IPS DF 19.7 (cell line): ENCODE measurements around the gene SLCO1B3.
"Not testable (repeated sequence)": the region's sequence is repeated elsewhere in the genome, so short reads cannot be mapped to it uniquely, and the experiment has no call there.

ENCODE experiments used
- DNase-seq: peaks from one replicate; pipeline ENCODE4 v3.0.0-alpha.2; 2013; ENCODE audit warnings: low read depth, low spot score

Gene SLCO1B3, protein sequence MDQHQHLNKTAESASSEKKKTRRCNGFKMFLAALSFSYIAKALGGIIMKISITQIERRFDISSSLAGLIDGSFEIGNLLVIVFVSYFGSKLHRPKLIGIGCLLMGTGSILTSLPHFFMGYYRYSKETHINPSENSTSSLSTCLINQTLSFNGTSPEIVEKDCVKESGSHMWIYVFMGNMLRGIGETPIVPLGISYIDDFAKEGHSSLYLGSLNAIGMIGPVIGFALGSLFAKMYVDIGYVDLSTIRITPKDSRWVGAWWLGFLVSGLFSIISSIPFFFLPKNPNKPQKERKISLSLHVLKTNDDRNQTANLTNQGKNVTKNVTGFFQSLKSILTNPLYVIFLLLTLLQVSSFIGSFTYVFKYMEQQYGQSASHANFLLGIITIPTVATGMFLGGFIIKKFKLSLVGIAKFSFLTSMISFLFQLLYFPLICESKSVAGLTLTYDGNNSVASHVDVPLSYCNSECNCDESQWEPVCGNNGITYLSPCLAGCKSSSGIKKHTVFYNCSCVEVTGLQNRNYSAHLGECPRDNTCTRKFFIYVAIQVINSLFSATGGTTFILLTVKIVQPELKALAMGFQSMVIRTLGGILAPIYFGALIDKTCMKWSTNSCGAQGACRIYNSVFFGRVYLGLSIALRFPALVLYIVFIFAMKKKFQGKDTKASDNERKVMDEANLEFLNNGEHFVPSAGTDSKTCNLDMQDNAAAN

DNA sequence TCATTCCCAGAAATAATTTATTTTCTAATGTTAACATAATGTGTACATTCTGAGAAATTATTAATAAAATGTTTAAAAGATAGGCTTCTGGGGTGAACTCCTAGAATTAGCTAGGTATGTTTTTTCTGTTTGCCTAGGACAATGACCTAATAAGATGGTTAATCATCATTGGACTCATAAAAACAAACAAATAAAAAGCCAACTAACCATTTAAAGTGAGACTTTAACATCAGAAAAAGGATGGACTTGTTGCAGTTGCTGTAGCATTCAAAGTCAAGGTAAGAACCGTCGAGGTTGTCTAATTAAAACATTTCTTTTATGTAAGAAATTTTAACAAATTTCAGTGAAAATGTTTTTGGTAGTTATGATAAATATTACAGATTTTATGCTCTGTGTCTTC is at the start of gene SLCO1B3:
Gene SLCO1B3, plus strand, starts transcription at position 219 of the 400 bp plus-strand sequence. CDS start 5,034 bp downstream, outside the sequence.
- no peak for DNase-seq

DNA sequence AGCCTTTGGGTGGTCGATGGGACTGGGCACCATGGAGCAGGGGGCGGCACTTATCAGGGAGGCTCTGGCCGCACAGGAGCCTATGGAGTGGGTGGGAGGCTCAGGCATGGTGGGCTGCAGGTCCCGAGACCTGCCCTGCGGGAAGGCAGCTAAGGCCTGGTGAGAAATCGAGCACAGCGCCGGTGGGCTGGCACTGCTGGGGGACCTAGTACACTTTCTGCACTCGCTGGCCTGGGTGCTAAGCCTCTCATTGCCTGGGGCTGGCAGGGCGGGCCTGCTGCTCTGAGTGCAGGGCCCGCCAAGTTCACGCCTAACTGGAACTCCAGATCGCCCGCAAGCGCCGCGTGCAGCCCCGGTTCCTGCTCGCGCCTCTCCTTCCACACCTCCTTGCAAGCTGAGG is 33.1 kb upstream of the SLCO1B3 start:
- no peak for DNase-seq

DNA sequence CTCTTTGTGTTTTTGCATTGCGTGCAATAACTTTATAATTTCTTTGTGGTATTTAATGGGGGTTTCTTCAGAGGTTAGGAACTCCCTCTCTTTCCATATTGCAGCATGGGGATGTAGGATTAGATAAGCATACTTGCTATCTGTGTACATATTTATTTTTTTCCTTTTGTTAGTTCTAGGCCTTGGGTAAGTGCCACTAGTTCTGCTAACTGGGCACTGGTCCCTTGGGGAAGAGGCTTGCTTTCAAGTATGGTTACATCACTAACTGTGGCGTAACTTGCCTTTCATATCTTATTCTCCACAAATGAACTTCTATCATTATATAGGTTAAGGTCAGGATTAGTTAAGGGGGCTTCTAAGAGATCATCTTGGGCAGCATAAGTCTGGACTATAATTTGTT is 31.5 kb upstream of the SLCO1B3 start:
- no peak for DNase-seq

DNA sequence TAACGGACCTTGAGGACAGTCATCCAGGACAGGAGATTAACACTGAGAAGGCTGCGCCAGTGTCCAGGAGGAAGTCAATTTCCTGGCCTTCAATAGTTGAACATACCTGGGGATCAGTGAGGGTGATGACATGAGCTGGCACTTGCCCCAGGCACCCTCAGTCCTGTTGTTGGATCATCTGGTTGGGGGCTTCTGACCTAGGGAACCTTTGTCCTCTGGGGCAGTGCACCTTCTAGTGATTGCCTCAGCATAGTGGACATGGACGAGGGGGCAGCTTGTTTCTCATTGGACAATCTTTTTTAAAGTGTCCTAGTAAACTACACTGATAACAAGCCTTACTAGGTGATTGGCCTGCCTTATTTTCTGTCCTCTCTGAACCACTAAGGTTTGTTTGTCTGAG is 30.5 kb upstream of the SLCO1B3 start:
- not testable (repeated sequence) for DNase-seq

DNA sequence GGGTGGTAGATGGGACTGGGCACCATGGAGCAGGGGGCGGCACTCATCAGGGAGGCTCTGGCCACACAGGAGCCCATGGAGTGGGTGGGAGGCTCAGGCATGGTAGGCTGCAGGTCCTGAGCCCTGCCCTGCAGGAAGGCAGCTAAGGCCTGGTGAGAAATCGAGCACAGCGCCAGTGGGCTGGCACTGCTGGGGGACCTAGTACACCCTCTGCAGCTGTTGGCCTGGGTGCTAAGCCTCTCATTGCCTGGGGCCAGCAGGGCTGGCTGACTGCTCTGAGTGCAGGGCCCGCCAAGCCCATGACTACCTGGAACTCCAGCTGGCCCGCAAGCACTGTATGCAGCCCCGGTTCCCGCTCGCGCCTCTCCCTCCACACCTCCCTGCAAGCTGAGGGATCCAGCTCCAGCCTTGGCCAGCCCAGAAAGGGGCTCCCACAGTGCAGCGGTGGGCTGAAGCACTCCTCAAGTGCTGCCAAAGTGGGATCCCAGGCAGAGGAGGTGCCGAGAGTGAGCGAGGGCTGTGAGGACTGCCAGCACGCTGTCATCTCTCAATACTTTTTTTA is 26.6 kb upstream of the SLCO1B3 start:
- DNase-seq: not testable (repeated sequence)

DNA sequence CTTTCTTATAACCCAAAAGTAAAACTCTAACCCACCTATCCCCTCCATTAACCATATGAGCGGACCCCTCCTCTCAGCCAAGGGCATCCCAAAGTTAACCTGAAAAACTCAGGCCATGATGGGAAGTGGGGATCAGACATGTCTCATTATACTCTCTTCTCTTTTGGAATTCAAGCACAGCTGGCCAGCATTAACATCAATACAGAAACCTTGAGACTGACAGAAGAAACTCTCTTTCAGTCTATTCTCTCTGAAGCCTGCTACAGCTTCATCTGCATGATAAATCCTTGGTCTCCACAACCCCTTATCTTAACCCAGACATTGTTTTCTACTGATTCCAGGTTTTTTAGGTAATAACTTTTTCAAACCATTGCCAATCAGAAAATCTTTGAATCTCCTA is 17.5 kb upstream of the SLCO1B3 start:
- no peak for DNase-seq

DNA sequence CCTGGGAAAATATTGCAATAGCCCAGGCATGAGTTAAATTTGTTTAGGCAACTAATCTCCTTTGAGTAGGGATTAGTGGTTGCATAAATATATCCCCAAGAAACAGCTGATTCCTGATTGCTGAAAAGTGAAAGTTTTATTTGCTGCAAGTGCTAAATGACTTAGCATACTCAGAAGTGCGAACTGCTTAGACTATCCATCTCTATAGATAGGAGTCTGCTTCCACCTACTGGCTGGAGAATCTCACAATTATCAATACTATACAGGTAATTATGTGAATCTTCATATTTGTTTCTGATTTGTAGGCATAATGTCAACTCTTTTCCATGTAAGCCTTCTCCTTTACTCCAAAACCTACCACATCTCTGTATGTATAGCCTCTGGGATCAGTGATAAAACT is 12.0 kb upstream of the SLCO1B3 start:
- DNase-seq: no peak

DNA sequence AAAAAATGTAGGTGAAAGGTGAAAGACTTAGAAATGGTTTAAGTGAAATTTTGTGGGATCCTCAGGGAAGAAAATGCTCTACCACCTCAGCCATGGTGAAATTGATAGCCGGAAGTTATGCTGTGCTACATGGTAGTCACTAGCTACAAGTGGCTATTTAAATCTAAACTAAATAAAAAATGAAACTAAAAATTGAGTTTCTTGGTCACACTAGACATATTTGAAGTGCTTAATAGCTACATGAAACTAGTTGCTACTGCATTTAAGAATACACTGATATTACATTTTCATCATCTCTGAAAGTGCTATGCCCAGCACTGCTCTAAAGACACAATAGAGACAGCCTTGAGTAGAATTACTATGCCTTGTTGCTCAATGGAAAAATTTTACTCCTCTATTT is 10.3 kb upstream of the SLCO1B3 start:
- DNase-seq: no peak

DNA sequence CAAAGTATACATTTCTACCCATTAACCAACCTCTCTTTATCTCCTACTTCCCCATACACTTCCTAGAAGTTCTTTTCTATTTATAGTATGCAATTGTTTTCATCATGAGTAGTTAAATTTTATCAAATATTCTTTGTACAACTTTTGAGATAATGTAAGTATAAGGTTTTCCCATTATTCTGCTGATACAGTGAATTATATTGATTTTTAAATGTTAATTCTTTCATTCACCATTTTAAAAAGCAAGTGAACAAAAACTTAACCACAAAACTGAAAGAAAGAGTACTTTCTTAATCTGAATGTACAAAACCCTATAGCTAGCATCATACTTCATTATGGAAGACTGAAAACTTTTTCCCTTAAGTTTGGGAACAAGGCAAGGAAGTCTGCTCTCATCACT is 9.5 kb upstream of the SLCO1B3 start:
- no peak for DNase-seq

DNA sequence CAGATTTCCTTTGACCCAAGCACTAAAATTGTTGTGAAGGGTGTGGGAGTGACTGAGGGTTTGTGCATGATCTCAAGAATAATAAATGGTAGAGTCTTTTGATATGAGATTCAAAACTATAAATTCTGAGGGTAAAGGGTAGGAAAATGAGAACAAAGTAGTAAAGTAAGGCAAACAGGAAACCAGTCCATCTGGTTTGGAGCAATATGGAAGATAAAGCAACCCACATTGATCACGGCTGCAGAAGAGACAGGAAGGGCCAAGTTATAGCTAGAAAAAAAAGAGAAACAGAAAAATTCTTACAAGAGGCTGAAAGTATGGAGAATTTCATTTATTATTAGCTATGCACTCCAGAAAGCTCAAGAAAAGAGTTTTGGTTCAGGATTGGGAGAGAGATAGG is 4.6 kb upstream of the SLCO1B3 start:
- no peak for DNase-seq

DNA sequence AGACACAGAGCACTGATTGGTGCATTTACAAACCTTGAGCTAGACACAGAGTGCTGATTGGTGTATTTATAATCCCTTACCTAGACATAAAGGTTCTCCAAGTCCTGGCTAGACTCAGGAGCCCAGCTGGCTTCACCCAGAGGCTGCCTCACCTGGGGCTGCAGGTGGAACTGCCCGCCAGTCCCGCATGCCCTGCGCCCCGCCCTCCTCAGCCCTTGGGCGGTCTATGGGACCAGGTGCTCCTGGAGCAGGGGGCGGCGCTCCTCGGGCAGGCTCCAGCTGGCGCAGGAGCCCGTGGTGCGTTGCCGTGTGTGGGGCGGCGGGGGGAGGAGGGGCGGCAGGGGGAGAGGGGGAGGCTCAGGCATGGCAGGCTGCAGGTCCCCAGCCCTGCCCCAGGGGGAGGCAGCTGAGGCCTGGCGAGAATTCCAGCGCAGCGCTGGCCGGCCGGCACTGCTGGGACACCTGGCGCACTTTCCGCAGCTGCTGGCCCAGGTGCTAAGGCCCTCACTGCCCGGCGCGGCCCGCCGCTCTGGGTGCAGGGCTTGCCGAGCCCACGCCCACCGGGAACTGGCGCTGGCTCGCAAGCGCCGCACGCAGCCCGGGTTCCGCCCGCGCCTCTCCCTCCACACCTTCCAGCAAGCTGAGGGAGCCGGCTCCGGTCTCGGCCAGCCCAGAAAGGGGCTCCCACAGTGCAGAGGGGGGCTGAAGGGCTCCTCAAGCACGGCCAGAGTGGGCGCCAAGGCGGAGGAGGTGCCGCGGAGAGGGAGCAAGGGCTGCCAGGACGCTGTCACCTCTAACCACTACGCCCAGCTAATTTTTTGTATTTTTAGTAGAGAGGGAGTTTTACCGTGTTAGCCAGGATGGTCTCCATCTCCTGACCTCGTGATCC is 3.1 kb upstream of the SLCO1B3 start:
- DNase-seq: no peak

DNA sequence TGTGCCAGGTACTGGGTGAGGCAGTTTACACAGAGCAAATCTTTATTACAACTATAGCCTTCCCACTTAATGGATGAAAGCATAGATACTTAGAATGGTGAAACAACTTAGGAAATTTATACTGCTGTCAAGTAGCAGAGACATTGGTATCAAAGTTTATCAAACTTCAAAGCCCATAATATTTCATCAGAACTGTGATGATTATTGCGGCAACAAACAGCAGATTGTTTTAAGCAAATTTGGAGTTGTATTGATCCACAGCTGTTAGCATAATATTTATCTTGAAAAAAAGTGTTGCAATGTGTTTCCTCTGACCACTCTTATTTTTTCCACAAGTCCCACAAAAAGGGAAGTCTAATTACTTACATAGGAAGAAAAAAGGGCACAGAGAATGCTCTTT is 2.0 kb upstream of the SLCO1B3 start:
- no peak for DNase-seq

DNA sequence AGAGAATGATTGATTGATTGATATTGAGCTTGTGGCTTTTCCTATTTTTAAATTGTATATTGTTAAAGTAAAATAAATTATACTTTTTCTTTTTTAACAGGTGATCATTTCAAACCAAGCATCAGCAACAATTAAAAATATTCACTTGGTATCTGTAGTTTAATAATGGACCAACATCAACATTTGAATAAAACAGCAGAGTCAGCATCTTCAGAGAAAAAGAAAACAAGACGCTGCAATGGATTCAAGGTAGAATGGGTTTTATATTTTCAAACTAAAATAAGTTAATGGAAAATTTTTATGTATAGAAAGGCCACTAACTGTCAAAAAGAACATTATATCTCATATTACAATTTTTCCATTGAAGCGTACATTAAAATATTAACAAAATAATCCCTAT is 5.1 kb downstream of the SLCO1B3 start:
- no peak for DNase-seq

DNA sequence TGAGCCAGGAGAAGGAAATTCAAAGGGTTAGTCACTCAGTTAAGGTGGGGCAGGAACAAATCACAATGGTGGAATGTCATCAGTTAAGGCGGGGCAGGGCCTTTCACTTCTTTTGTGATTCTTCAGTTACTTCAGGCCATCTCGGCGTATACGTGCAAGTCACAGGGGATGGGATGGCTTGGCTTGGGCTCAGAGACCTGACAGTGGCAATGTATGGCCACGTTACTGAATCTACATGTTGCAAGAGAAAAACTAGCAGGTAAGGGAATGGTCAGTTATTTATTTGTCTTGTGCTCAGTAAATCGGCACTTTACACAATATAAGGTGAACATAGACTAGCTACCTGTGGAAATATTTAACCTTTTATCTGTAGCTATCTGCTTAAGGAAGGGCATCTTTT is 11.9 kb downstream of the SLCO1B3 start:
- no peak for DNase-seq

DNA sequence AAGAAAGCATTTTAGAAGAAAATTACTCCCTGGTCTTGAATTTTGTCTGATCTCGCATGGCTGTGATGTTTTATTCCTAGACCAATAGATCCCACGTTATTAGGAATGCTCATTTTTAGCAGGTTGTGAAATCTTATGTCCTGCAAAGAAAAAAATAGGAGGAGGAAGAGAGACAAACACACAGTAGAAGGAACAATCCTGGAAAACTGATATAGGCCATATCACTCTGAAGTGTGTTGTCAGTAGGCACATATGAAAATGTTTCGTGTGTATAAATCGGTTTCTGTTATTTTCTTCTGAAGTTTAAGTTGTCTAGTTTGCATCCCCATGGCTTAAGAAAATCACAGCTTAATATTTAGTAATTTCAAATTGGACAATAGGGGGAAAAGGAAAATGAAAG is 12.4 kb downstream of the SLCO1B3 start:
- DNase-seq: no peak

DNA sequence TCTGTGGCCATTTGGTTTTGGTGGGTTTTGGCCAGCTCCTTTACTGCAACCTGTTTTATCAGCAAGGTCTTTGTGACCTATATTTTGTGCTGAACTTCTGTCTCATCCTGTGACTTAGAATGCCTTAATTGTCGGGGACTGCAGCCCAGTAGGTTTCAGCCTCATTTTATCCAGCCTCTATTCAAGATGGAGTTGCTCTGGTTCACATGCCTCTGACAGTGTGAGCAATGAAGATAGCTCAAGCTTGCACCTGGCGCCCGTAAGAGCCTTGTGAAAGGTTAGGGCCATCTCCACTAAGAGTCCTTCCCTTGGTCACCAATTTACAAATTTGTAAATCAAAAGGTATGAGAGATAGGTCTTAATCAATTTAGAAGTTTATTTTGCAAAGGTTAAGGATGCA is 19.4 kb downstream of the SLCO1B3 start:
- DNase-seq: no peak

DNA sequence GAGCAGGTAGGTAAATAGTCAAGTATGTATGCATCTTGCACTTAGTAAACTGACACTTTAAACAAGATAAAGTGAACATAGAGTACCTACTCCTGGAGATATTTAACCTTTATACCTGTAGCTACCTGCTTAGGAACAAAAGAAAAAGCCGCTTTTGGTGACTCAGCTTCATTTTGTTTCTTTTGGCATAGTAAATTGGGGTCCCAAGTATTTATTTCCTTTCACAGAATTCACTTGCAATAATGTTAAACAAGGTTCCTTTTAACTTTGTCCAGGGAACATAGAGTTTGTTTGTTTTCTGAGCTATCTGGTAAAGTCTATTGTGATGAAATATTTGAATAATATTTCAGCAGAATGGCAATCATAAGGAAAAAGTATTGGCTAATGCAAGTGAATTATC is 20.0 kb downstream of the SLCO1B3 start:
- DNase-seq: no peak

DNA sequence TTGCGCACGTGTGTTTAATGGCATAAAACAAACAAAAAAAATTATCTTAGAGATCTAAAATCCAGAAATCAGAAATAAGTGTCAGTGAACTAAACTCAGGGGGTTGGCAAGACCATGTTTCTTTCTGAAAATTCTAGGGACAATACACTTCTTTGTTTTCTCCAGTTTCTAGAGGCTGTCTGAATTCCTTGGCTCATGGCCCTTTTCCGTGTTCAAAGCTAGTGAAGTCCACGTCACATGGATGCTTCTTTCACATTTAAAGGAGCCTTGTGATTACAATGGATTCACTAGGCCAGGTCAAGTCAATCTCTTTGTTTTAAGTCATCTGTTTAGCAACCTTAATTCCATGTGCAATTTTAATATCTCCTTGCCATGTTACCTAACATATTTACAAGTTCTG is 22.4 kb downstream of the SLCO1B3 start:
- DNase-seq: no peak

DNA sequence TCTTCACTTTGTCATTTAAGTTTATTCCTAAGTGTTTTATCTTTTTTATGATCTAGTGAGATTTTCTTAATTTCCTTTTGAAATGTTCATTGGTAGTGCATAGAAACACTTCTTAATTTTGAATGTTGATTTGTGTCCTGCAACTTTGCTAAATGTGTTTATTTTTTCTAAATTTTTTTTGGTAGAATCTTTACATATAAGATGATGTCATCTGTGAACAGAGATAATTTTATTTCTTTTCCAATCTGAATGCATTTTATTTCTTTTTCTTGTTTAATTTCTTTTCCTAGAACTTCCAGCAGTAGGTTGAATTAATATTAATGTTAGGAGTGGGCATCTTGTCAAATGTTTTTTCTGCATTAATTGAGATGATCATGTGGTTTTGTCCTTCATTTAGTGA is 42.1 kb downstream of the SLCO1B3 start:
- no peak for DNase-seq

DNA sequence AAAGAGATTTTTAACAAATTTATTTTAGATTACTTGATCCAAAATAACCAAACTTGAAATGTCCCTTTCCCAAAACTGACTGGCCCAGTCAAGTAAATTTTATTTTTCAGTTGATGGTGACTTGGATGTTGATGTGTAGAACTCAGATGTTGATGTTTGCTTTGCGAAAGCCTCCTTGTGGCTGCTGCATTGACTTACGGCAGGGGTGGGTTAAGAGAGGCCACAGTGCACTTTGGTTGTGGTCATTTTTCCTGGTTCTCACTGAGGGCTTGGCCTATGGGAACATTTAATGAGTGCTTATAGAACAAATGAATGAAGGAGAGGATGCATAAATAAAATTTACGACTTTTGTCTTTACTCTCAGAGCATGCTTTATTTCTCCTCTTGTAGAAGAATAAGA is 52.6 kb downstream of the SLCO1B3 start:
- DNase-seq: no peak

DNA sequence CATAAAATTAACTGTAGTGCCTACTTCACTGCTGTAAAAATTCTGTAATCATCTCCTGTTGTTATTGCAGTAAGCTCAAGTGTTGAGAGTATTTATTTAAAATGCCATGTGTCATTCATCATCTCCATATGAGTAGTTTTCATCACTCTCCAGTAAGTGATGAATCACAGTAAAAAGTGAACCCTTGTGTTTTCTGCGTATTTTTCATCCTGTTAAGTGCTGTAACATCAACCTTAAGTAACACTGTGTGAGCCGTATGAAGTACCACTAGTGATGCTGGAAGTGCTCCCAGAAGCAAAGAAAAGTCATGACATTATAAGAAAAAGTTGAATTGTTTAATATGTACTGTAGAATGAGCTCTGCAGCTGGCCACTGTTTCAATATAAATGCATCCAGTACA is 55.4 kb downstream of the SLCO1B3 start:
- DNase-seq: no peak

DNA sequence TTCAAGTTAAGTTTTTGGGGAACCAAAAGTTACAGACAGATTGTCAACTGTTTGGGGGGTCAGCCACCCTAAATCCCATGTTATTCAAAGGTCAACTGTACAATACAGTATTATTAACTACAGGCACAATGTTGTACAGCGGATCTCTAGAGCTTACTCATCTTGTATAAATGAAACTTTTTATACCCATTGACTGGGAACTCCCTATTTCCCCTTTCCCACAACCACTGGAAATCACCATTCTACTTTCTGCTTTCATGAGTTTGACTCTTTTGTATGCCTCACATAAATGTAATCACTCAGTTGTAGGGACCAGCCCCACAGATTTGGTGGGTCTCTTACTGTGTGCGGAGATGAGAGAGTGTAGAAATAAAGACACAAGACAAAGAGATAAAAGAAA is 57.8 kb downstream of the SLCO1B3 start:
- no peak for DNase-seq
